DMS 273 (cell line): Measurements from ENCODE around the gene SPDYE5.
"Not testable (repeated sequence)": the region's sequence is repeated elsewhere in the genome, so short reads cannot be mapped to it uniquely, and the experiment has no call there.

Experiments
- DNase-seq: peaks from one replicate; lab custom pipeline; 2025; ENCODE audit not compliant: unreplicated experiment; lab: John Stamatoyannopoulos, UW

SPDYE5 gene, protein sequence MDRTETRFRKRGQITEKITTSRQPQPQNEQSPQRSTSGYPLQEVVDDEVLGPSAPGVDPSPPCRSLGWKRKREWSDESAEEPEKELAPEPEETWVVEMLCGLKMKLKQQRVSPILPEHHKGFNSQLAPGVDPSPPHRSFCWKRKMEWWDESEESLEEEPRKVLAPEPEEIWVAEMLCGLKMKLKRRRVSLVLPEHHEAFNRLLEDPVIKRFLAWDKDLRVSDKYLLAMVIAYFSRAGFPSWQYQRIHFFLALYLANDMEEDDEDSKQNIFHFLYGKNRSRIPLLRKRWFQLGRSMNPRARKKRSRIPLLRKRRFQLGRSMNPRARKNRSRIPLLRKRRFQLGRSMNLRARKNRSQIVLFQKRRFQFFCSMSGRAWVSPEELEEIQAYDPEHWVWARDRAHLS

DNA sequence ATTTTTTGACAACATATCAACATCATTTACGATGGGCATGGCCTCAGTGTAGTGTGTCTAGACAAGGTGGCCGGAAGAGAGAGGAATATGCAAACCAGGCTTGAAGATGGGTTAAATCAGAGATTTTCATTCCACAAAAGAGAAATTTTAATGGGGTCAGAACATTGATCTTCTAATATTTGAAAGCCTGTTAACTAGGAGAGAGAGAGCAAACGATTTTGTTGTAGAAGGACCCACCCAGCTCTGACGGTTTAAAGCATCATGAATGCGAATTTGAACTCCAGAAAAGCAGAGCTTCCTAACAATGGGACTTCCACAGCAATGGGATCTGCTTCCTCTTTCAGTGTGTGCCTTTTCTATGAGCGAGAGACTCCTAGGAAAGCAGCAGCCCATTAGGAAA lies at the start of gene SPDYE5:
Gene SPDYE5 (plus strand): TSS at position 301 of the 400 bp plus-strand sequence. CDS start 1,728 bp downstream, outside the sequence.
- not testable (repeated sequence) for DNase-seq

GRCh38 chr7:75442465-75443111 lies 49.5 kb upstream of the SPDYE5 start:
- DNase-seq = peak; percentile 72

GRCh38 chr7:75449946-75450345 lies 42.2 kb upstream of the SPDYE5 start:
- not testable (repeated sequence) for DNase-seq

DNA sequence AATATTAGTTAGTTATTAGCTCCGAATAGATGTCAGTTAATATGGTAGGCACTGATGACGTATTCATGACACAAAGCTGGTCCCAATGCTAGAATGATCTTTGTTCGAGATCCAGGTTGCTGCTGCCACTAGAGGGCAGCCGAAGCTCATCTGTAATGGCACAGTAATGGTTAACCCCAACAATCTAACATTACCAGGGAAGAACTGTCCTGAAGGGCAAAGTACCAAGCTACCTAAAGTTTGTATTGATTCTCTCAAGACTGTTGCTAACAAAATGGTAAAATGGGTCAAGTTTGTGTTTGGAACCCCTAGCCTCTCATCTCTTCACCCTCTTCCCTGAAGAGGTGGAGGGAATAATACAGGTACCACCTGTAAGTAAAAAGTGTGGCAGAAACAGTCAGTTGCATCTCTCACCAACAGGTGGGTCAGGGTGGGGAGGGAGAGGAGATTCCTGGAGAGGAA lies 39.6 kb upstream of the SPDYE5 start:
- DNase-seq = not testable (repeated sequence)

- DNase-seq = not testable (repeated sequence)
Observed at GRCh38 chr7:75456403-75456802, 35.7 kb upstream of the SPDYE5 start.

DNA sequence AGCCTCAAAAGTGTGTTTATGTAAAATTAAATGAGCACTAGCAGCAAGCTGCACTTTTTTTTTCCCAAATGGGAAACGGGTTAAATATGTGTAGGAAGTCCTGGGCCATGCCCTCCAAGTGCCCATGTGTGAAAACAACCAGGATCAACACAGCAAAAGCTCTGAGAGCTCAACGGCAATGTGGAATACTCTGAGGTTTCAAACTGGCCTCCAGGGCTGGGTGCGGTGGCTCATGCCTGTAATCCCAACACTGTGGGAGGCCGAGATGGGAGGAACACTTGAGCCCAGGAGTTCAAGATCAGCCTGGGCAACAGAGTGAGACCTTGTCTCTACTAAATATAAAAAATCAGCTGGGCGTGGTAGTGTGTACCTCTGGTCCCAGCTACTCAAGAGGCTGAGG lies 34.1 kb upstream of the SPDYE5 start:
- not testable (repeated sequence) for DNase-seq

GRCh38 chr7:75460541-75460940 lies 31.6 kb upstream of the SPDYE5 start:
- not testable (repeated sequence) for DNase-seq

DNA sequence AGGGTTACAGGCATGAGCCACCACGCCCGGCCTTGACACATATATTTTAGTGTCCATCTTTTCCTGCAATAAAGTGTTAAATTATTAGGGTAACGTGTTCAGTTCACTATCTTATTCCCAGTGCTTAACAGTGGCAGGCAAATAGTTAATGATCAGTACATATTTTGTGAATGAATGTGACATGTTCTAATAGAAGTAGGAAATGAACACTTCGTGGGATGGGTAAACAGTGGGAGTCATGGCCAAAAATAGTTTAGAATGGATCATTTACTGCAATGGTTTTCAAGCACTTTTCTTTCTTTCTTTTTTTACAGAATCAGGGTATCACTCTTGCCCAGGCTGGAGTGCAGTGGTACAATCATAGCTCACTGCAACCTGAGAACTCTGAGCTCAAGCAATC lies 22.0 kb upstream of the SPDYE5 start:
- DNase-seq = not testable (repeated sequence)

- DNase-seq = not testable (repeated sequence)
Observed at GRCh38 chr7:75477457-75477856, 14.7 kb upstream of the SPDYE5 start.

DNA sequence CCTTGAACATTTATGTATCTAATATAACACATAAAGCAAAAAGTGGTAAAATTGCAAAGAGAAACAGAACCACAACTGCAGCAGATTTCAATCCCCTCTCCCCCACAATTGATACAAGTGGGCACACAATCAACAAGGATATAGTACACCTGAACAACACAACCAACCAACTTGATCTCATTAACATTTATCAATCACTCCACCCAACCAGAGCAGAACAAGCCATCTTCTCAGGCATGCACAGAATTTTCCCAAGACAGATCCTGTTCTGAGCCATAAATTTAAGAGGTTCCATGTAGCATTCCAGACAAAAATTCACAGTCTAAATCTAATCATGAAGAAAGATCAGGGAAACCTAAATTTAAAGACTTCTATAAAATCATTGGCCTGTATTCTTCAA lies 11.8 kb upstream of the SPDYE5 start:
- not testable (repeated sequence) for DNase-seq

DNA sequence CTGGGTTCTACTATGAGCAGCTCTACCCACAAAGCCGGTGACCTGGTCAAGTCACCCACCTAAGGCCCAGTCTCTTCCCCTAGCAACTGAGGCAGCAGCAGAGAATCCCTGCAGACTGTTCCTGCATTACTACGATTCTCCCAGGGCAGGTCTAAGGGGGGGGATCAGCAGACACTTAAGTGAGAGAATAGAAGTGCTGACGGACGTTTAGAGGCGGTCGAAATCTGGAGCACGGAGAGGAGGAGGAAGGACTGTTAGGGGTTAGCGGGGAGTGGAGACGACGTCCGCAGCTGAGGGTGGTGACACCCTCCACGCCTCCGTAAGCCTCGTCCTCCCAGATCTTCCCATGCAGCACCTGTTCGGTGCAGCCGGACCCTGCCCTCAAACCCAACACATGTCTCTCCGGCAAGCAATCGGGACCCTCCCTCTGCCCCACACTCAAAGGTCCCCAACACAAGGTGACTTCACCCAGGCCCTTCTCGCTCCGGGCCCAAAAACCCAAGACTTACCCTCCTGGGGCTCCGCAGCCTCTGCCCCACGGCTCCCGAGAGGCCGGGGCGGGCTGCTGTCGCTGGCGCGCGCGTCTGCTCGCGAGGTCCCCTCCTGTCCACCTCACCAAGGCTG lies 6.7 kb upstream of the SPDYE5 start:
- not testable (repeated sequence) for DNase-seq

- peak; percentile 98 for DNase-seq
Observed at GRCh38 chr7:75485979-75486643, 6.0 kb upstream of the SPDYE5 start, which contains the start of gene POM121C. Gene POM121C (minus strand): TSS chr7:75486299. CDS start chr7:75441496, 44,803 bp downstream.

DNA sequence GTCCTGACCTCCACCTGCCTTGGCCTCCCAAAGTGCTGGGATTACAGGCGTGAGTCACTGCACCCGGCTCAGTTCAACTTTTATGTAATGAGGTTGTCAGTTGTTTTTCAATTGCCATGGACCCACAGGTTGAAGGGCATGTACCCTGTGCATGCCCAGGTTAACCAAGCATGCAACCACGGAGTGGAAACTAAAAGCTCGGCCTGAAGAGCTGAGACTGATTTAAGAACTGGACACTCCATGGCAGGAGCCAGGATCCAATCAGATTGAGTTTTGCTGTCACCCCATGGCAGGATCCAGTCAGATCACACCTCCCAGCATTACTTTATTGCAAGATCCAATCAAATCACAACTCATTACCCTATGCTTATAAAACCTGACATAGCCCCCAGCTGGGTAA lies 16.9 kb downstream of the SPDYE5 start:
- not testable (repeated sequence) for DNase-seq

DNA sequence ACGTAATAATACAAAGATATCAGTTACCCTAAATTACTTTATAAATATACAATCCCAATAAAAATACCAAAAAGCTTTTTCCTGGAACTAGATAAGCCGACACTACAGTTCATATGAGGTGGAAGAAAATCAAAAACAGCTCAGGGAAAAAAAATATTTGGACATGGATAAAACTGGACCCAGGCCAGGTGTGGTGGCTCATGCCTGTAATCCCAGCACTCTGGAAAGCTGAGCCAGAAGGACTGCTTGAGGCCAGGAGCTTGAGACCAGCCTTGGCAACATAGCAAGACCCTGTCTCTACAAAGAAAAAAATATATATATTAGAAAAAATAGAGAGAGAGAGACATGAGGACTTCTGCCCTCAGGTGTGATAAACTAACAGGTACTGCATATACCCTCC lies 26.7 kb downstream of the SPDYE5 start:
- not testable (repeated sequence) for DNase-seq

DNA sequence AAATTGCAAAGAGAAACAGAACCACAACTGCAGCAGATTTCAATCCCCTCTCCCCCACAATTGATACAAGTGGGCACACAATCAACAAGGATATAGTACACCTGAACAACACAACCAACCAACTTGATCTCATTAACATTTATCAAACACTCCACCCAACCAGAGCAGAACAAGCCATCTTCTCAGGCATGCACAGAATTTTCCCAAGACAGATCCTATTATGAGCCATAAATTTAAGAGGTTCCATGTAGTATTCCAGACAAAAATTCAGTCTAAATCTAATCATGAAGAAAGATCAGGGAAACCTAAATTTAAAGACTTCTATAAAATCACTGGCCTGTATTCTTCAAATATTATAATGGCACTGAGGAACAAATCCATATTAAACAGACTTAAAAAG lies 29.6 kb downstream of the SPDYE5 start:
- DNase-seq = not testable (repeated sequence)

DNA sequence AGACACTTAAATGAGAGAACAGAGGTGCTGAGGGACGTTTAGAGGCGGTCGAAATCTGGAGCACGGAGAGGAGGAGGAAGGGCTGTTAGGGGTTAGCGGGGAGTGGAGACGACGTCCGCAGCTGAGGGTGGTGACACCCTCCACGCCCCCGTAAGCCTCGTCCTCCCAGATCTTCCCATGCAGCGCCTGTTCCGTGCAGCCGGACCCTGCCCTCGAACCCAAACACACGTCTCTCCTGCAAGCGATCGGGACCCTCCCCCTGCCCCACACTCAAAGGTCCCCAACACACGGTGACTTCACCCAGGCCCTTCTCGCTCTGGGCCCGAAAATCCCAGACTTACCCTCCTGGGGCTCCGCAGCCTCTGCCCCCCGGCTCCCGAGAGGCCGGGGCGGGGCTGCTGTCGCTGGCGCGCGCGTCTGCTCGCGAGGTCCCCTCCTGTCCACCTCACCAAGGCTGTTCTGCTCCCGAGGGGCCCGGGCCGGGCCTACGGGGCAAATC lies 35.2 kb downstream of the SPDYE5 start:
- peak; percentile 60 for DNase-seq

- peak; percentile 37 for DNase-seq
Observed at GRCh38 chr7:75531359-75531821, 39.3 kb downstream of the SPDYE5 start.

DNA sequence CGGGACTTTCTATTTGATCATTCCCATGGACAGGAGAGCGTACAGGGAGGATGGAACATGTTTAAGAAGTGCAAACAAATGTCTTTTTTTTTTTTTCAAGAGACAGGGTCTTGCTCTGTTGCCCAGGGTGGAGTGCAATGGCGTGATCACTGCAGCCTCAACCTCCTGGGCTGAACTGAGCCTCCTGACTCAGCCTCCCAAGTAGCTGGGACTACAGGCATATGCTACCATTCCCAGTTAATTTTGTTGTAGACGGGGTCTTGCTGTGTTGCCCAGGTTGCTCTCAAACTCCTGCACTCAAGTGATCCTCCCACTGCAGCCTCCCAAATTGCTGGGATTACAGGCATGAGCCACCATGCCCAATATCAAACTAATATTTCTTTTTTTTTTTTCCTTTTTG lies 40.5 kb downstream of the SPDYE5 start:
- no peak for DNase-seq

DNA sequence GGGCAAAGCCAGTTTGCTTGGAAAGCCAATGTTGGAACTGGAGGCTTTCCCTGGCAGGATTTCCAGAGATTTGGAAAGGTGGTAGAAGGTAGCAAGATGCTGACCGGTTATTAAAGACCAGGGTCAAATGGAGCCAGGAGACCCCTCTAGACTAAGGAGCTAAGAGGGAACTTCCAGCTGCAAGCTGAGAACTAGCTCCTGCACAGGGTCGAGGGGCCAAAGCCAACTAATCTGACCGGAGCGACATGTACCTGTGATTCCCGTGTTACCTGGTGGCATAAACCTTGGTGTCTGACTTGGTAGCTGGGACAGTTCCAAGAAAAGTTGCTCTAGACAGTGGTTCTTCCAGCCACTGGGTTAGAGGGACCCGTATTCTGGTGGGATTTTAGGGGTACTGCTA lies 41.8 kb downstream of the SPDYE5 start:
- no peak for DNase-seq

- DNase-seq = no peak
Observed at GRCh38 chr7:75534727-75535307, 42.7 kb downstream of the SPDYE5 start.
